ENCODE results near the gene DHX15. TPM values are rescaled to one million over a fixed set of nuclear protein-coding genes. Genes with fewer than 3 reads are reported as not detected.

Gene DHX15
- total and polyA plus RNA-seq, 8 donors: 47.5 to 699 (median 127) TPM

- intact Hi-C loops (cut with DNase I; ENCODE audit: low total_unique reads): no loop called here
- Histone ChIP-seq H3K4me3 (no peak overlapping the region), H3K9me3 (peaks cover 0 to 15% (median 6%) of the 10 kb centered on the region in 4 donors)
Observed at GRCh38 chr4:24625091-24625490, 40.7 kb upstream of the DHX15 start.

DNA sequence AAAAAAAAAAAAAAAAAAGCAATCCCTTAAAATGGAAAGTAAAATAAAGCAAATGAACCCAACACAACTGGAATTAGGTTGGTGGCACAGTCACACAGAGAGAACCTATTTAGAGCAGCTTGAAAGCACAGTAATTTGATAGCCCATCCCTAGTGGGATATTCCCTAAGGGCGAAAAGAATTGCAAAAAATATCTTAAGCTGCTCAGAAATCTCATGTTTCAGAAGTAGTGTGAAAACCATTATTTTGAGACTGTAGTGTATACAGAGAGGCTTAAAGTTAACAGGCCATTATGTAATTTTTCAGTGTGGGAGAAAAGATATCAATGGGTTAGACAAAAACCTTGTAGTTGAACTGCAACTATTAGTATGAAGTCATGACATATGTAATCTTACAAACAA is 40.0 kb upstream of the DHX15 start:
- Histone ChIP-seq H3K36me3 (no peaks in the 10 kb centered on the region), H3K4me1 (no peaks in the 10 kb centered on the region), H3K4me3 (no peak overlapping the region), H3K27ac (no peak overlapping the region), H3K9me3 (peaks cover 0 to 15% (median 6%) of the 10 kb centered on the region in 4 donors), H3K27me3 (no peaks in the 10 kb centered on the region)
- no peak for DNase-seq
- WGBS, 5 donors: 29 to 95% (median 44%) methylated on average over 1 of the region's 1 CpG
- intact Hi-C loops (cut with DNase I; ENCODE audit: low total_unique reads): no loop called here
- TF ChIP-seq CTCF (IDR thresholded peaks at IDR 0.05) (no peak), POLR2AphosphoS5 (IDR thresholded peaks at IDR 0.05) (no peak)

More at GRCh38 chr4:24625091-24625490, 40.7 kb upstream of the DHX15 start:
- no peaks in the 10 kb centered on the region for H3K36me3 ChIP-seq
- 36 to 60% (median 52%) methylated on average over 2 of the region's 2 CpGs for WGBS, 5 donors
- TF ChIP-seq CTCF (IDR thresholded peaks at IDR 0.05) (no peak), EP300 (IDR thresholded peaks at IDR 0.05) (no peak), POLR2AphosphoS5 (IDR thresholded peaks at IDR 0.05) (no peak), POLR2A (IDR thresholded peaks at IDR 0.05) (no peak)
- no peak overlapping the region for H3K27ac ChIP-seq
- H3K27me3 ChIP-seq: no peaks in the 10 kb centered on the region
- H3K4me1 ChIP-seq: no peaks in the 10 kb centered on the region
- DNase-seq: no peak

DNA sequence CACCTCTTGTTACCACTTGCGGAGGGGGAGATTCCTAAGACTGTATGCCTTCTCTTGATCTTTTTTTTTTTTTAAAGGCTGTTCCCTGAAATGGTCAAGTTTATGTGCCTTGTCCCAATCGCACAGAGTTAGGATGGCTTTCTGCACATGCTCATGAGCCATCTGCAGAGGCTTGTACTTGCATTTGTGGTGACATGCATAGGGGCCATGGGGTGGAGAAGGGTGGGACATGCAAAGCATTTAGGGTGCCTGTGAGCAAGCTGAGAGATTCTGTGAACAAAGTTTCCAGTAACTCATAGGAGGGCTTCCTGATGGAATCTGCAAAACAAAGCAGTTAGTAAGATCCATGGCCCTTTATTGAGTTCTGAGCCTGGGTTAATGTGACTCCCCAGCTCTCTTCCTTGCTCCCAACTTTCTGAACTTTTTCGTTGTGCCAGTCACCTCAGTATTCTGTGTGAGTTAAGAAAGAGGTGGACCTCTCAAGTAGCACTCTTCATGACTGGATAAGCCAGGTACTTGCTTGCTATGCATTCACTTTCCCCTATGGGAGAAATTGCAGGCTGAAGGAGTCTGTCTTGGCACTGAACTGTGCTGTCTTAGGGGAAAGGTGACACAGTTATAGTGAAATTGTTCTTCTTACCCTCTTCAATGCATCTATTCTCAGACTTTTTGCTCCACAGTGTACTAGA is 37.9 kb upstream of the DHX15 start:
- Histone ChIP-seq H3K4me3 (no peak overlapping the region), H3K36me3 (no peaks in the 10 kb centered on the region), H3K4me1 (no peaks in the 10 kb centered on the region), H3K9me3 (peaks cover 0 to 15% (median 6%) of the 10 kb centered on the region in 4 donors), H3K27me3 (no peaks in the 10 kb centered on the region), H3K27ac (no peak overlapping the region)
- DNase-seq: no peak
- intact Hi-C loops (cut with DNase I; ENCODE audit: low total_unique reads): no loop called here
- no peak for TF ChIP-seq EP300 (IDR thresholded peaks at IDR 0.05)
- TF ChIP-seq CTCF (IDR thresholded peaks at IDR 0.05): no peak
- no peak for TF ChIP-seq POLR2AphosphoS5 (IDR thresholded peaks at IDR 0.05)
- TF ChIP-seq POLR2A (IDR thresholded peaks at IDR 0.05): no peak
- WGBS, 5 donors: 75 to 82% (median 79%) methylated on average over 3 of the region's 3 CpGs

- Histone ChIP-seq H3K27ac (no peak overlapping the region), H3K4me3 (no peak overlapping the region)
- no peak for DNase-seq
Observed at GRCh38 chr4:24615977-24616376, 31.6 kb upstream of the DHX15 start.

More at GRCh38 chr4:24615977-24616376, 31.6 kb upstream of the DHX15 start:
- Histone ChIP-seq H3K36me3 (no peaks in the 10 kb centered on the region), H3K4me1 (no peaks in the 10 kb centered on the region), H3K27me3 (no peaks in the 10 kb centered on the region), H3K9me3 (peaks cover 0 to 6% (median 3%) of the 10 kb centered on the region in 4 donors)
- intact Hi-C loops (cut with DNase I; ENCODE audit: low total_unique reads): no loop called here
- TF ChIP-seq CTCF (IDR thresholded peaks at IDR 0.05) (no peak), POLR2AphosphoS5 (IDR thresholded peaks at IDR 0.05) (no peak), EP300 (IDR thresholded peaks at IDR 0.05) (no peak), POLR2A (IDR thresholded peaks at IDR 0.05) (no peak)
- 46 to 77% (median 61%) methylated on average over 2 of the region's 2 CpGs for WGBS, 5 donors

Data from stomach (tissue), 9 donors.